Measurements from ENCODE around the gene GNL1.
"Not testable (repeated sequence)": the region's sequence is repeated elsewhere in the genome, so short reads cannot be mapped to it uniquely, and the experiment has no call there.

GNL1 gene

DNA sequence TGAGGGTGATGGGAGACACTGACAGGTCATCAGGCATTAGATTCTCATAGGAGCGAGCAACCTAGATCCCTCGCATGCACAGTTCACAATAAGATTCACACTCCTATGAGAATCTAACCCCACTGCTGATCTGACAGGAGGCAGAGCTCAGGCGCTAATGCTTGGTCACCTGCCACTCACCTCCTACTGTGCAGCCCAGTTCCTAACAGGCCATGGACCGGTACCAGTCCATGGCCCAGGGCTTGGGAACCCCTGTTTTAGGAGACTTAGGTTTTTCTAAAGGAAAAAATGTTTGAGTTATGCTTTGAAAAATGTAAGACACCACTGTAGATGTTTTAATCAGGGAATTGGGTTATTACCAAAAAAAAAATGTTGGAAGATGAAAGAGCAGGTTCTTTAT is 60.3 kb downstream of the GNL1 start:
- DNase-seq (ENCODE audit: low read depth): no peak

- DNase-seq (ENCODE audit: low read depth): not testable (repeated sequence)
Observed at GRCh38 chr6:30495060-30495459, 61.2 kb downstream of the GNL1 start.

DNA sequence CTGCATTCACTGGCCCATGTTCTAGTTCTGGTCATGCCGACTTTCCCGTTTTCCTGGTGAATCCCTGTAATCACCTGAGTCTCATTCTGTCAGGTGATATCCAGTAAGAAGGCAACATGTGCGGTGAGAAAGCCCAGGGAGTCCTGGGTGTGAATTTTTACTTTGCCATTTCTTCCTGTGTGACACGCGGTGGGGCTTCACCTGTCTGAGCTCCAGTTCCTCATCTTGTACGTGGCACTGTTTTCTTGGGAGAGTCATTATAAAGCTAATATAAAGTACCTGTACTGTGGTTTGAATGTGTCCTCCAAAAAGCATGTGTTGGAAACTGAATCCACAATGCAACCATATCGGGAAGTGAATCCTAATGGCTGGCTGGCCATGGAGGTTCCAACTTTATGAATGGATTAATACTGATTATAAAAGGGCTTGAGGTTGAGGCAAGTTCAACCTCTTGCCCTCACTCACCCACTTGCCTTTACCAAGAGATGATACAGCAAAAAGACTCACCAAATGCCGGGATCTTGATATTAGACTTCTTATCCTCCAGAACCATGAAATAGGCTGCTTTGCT is 61.9 kb downstream of the GNL1 start:
- DNase-seq (ENCODE audit: low read depth): peak; percentile 32

- DNase-seq (ENCODE audit: low read depth): peak; percentile 40
Observed at GRCh38 chr6:30493643-30494250, 62.5 kb downstream of the GNL1 start.

- no peak for DNase-seq (ENCODE audit: low read depth)
Observed at GRCh38 chr6:30491991-30492952, 64.0 kb downstream of the GNL1 start.
